GM18519 (cell line): ENCODE results near the gene IKBIP.
"Not testable (repeated sequence)": the region's sequence is repeated elsewhere in the genome, so short reads cannot be mapped to it uniquely, and the experiment has no call there.

Experiments used
- ATAC-seq: cut with Tn5 transposase; IDR thresholded peaks from one replicate; pipeline ENCODE4 v1.9.1; 2021; ENCODE audit warnings: mild to moderate bottlenecking, moderate library complexity; ENCODE audit not compliant: unreplicated experiment, low FRiP score

Gene IKBIP, protein sequence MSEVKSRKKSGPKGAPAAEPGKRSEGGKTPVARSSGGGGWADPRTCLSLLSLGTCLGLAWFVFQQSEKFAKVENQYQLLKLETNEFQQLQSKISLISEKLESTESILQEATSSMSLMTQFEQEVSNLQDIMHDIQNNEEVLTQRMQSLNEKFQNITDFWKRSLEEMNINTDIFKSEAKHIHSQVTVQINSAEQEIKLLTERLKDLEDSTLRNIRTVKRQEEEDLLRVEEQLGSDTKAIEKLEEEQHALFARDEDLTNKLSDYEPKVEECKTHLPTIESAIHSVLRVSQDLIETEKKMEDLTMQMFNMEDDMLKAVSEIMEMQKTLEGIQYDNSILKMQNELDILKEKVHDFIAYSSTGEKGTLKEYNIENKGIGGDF

DNA sequence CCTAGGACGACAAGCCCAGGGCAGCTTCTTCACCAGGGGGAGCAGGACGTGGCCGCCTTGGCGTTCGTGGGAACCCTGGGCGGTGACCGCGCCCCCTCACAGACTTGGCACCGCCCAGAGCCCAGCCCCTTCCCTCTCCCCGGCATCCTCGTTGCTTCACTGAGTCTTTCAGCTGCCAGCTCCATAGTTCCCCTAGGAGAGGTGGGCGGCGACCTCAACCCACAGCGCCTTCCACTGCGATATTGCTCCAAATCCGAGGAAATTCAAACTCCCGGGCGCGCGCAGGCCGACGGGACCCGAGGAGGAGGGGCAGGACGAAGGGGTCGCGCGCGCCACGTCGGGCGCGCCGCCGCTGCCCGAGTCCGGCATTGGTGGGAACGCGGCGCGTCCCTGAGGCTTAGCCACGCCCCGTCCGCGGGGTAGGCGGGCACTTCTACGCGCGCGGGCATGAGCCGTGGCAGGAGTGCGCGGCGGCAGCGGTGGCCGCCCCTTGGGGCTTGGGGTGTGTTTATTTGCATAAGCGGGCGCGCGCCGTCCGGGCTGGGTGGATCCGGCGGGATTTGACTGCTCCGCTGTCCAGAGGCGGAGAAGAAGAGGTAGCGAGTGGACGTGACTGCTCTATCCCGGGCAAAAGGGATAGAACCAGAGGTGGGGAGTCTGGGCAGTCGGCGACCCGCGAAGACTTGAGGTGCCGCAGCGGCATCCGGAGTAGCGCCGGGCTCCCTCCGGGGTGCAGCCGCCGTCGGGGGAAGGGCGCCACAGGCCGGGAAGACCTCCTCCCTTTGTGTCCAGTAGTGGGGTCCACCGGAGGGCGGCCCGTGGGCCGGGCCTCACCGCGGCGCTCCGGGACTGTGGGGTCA is at the start of gene IKBIP, which contains the start of gene APAF1:
Gene IKBIP, minus strand, starts transcription at position 77 of the 860 bp plus-strand sequence. CDS start 87 bp downstream, outside the sequence.
Gene APAF1, plus strand, starts transcription at position 579 of the 860 bp plus-strand sequence. CDS start 3,070 bp downstream, outside the sequence.
- ATAC-seq = peak; percentile 84

DNA sequence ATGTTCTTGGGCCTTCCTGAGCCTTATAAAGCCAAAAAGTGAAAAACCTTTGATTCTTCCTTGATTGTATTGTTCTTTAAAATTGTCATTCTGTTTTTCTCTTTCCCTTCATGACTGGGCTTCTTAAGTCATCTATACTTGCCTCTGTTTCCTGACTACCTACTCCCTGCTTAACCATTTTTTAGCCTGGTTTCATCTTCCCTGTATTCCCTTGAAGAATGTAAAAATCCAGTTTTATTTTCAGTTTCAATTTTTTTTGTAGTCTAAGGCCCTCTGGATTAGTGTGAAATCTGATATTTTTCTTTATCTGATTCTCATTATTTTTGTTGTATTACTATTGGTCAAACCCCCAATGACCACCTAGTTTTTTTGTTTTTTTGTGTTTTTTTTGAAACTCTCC is 46.8 kb upstream of the IKBIP start:
- no peak for ATAC-seq

DNA sequence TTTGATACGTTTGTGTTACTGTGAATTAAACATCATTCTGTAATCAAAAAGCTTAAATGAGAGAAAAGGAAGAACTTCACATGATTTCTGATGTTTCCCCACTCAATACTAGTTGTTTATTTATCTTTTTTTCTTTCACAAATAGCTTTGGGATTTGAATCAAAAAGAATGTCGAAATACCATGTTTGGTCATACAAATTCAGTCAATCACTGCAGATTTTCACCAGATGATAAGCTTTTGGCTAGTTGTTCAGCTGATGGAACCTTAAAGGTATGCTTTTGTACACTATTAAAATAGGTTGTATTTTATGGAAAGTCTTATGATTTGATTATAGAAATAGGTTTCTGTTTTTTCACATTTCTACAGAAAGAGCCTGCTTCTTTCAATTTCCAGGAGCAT is 42.0 kb upstream of the IKBIP start:
- ATAC-seq = no peak

DNA sequence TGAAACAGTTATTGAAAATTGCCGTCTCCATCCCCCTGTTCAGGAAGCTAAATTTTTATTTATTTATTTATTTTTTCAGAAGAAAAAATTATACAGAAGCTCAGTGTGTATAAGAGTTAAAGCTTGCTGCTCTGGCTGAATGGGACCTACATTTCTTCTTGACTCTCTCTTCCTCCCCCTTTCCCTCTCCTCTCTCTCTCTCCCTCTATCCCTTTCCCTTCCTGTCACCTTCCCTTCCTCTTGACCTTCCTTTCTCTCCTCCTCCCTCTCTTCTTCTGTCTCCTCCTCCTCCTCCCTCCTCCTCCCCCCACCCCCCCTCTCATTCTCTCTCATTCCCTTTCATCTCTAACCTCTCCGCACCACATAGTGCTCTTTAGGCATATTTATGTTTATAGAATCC is 39.6 kb upstream of the IKBIP start:
- no peak for ATAC-seq

DNA sequence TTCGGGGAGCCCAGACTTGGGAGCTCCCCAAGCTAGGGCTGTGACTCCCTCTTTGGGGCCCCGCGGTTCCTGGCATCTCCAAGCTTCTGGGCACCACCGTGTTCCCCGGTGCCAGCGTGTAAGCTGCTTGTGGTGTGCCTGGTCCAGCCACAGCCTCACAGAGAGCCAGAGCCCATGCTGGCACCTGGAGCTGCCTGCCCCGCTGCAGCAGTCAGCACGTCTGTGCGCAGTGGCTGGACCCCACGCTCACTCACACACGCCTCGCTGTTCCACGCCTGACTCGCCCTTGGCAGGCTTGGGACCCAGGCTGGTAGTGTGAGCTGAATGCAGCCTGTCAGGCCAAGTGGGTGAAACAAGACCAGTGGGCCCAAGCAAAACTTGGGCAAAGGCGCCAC is 35.0 kb upstream of the IKBIP start:
- ATAC-seq = no peak

DNA sequence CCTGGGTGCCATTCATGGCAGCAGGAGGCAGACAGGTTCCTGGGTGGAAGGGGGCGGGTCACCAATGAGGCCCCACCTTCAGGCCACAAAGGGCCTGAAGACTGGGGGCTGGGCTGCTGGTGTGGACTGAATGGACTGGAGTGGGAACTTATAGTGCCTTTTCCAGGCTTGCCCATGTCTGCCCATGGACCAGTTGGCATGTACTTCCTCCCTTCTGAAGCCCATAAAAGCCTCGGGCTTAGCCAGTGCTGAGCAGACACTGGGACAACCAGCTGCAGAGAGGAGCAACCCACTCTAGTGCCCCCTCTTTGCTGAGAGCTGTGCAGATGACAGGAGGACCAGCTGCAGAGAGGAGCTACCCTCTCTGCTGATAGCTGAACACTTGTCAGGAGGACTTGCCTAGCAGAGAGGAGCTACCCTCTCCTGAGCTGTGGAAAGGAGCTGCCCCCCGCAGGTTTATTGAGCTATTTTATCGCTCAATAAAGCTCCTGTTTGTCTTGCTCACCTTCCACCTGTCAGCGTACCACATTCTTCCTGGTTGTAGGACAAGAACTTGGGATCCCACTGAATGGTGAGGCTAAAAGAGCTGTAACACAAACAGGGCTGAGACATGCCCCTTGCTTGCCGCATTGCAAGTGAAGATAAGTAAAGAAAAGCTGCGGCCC is 34.5 kb upstream of the IKBIP start:
- no peak for ATAC-seq

- ATAC-seq = no peak
These were observed 33.8 kb upstream of the IKBIP start for GRCh38 chr12:98678236-98678945.

GRCh38 chr12:98674841-98675240 is 30.3 kb upstream of the IKBIP start:
- no peak for ATAC-seq

DNA sequence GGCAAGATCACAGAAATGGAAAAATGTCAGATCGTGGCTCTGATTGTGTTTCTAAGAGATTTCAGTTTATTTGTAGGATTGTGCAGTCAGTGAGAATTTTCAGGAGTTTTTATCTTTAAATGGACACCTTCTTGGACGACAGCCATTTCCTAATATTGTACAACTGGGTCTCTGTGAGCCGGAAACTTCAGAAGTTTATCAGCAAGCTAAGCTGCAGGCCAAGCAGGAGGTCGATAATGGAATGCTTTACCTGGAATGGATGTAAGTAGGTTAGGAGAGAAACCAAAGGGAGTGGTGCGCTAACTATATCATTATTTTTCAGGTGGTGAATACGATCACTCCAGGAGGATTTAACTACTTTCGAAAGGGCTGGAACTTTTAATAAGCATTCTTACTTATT is 26.9 kb upstream of the IKBIP start:
- no peak for ATAC-seq

- ATAC-seq = no peak
These were observed 25.2 kb upstream of the IKBIP start for GRCh38 chr12:98669751-98670150.

GRCh38 chr12:98660521-98660920 is 15.9 kb upstream of the IKBIP start:
- no peak for ATAC-seq

DNA sequence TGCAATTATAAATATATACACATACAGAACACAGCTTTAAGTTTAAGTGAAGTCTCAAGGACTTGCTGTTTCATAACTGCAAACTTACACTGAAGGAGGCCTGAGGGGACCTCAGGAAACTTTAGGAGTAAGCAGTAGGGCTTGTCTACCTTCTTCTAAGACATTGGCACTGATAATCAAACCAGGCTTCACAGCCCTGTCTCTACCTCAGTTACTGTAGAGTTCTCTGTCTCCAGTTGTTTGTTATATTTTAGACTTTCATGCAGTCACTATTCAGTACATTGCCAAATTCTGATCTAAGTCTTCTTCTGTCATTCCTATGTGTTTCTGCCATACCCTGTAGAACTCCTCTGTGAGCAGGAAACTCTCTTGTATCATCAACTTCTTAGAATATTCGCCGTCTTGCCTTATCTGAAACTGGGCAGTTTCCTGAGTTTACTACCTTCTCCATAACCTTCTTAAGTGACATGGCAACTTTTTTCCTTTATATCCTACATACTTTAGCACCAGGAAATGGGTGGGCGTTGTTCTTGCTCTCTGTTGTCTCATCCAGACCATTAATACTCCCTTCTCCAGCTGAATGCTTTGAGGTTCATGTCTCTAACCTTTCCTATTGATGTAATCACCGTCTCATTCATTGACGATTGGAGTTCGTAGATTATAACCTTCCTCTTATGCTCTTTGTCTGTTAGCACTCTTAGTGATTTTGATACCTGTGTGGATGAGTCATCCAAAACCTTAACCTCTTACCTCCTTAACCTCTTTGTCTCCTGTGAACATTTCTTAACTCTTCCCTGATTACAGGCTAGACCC is 11.9 kb upstream of the IKBIP start:
- ATAC-seq = no peak

GRCh38 chr12:98653866-98654493 is 9.4 kb upstream of the IKBIP start:
- no peak for ATAC-seq

GRCh38 chr12:98651328-98651727 is 6.7 kb upstream of the IKBIP start:
- no peak for ATAC-seq

DNA sequence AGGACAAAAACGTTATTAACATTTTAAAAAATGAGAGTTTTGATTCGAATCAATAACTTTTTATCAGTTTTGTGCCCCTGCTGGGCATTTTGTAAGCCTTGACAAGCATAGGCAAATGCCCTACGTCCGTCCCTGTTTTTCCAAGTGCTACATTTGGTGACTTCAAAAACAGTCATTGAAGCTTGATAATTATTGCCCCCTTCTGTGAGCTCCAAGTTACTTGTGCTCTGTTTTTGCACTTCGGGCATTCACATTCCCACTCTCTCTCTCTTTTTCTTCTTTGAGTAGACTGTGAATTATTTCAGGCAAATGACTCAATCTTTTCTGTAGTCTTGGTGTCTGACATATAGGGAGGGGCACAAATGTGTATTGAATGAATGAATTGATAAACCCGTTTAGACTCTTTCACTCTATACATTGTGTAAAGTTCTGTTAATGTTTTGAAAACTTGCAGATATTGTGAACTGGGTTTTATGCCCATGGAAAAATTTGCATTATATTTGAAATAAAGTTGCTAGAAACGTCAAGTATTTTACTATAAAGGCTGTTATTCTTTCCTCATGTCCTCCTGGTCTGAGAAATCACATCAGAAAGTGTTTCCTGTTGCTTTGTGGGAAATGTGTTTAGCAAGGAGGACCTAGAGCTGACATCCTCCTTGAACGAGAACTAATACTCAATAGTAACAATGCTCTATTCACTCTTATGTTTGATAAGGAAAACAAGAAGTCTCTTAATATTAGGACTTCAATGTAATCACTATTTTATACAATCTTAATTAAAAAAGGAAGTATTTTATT is 1.9 kb upstream of the IKBIP start:
- ATAC-seq = no peak

DNA sequence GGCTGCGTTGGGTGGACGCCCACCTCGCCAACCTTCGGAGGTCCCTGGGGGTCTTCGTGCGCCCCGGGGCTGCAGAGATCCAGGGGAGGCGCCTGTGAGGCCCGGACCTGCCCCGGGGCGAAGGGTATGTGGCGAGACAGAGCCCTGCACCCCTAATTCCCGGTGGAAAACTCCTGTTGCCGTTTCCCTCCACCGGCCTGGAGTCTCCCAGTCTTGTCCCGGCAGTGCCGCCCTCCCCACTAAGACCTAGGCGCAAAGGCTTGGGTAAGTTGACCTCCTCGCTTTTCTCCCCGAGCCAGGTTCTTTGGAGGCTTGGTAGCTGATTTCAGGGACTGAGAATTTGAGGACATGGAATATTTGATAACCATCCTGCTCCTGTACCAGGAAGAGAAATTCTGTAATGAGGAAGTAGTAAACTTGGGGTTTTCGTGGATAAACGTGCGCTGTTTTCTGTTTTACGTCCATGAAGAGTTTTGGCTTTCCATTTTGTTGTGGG is 1.0 kb upstream of the IKBIP start:
- no peak for ATAC-seq

- ATAC-seq = peak; percentile 5
These were observed 216 bp downstream of the IKBIP start for GRCh38 chr12:98644433-98644711.

DNA sequence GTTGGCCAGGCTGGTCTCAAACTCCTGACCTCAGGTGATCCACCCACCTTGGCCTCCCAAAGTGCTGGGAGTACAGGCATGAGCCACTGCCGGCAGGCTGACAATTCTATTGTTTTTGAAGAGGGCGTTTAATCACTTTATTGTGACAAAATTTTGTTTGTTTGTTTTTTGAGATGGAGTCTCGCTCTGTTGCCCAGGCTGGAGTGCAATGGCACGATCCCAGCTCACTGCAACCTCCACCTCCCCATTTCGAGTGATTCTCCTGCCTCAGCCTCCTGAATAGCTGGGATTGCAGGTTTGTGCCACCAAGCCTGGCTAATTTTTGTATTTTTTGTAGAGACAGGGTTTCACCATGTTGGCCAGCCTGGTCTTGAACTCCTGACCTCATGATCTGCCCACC is 1.8 kb downstream of the IKBIP start:
- not testable (repeated sequence) for ATAC-seq
